Pancreas (tissue), 10 donors: ENCODE measurements around the gene RS1. TPM values are rescaled to one million over a fixed set of nuclear protein-coding genes. Genes with fewer than 3 reads are reported as not detected.

ENCODE experiments used
- ATAC-seq, 4 donors: fragments of 200-7000 bp; cut with Tn5 transposase; one replicate each; pipeline versions ENCODE4 v1.8.0 to v1.9.1; 2020; ENCODE audit warnings: mild to moderate bottlenecking in 4 of 4, moderate library complexity in 4 of 4
- DNase-seq, 6 donors: peaks; one replicate each; pipeline ENCODE4 v3.0.0-alpha.2; 2020
- FAIRE-seq: peaks from 2 replicates; lab custom pipeline; 2012; peaks lifted over from hg19 to GRCh38; lab: Jason Lieb, UNC
- H3K27ac ChIP-seq, 4 donors: fragments of 200-600 bp; sonication (generic); 1 replicate in 3 of 4; 2 replicates in 1 of 4; pipeline versions ENCODE4 v1.5.0 to v1.8.0; 2020
- H3K27me3 ChIP-seq, 4 donors: fragments of 200-600 bp; one replicate each; pipeline ENCODE4 v1.8.0; 2021
- H3K36me3 ChIP-seq, 3 donors: fragments of 200-600 bp; sonication (generic) in 1 of 3; one replicate each; pipeline versions ENCODE4 v1.5.0 to v1.8.0; 2020 to 2021
- H3K4me1 ChIP-seq, 3 donors: fragments of 200-600 bp; one replicate each; pipeline ENCODE4 v1.8.0; 2021
- H3K4me3 ChIP-seq, 4 donors: fragments of 200-600 bp; sonication (generic) in 2 of 4; one replicate each; pipeline versions ENCODE4 v1.5.0 to v1.8.0; 2020 to 2021
- H3K9me3 ChIP-seq, 4 donors: fragments of 200-600 bp; one replicate each; pipeline ENCODE4 v1.8.0; 2021
- WGBS, 2 donors: extraction: QIAGEN DNeasy Blood & Tissue Kit; methylation state at CpG; one replicate each; pipeline ENCODE4 v1.1.7; 2013; 5-methylcytosine and 5-hydroxymethylcytosine counted together
- intact Hi-C, 3 donors: fragments of 100-400 bp; cut with DNase I; formaldehyde crosslinking; loops; one replicate each; pipeline versions ENCODE4 v1.11.1 to v1.14.2; 2022
- polyA plus RNA-seq, 2 donors: library from polyadenylated mRNA; stranded (reverse); fragments of 200-250 nt; gene quantifications; one replicate each; pipeline ENCODE4 v1.2.3, GENCODE V29; 2013
- total RNA-seq, 6 donors: library from RNA; stranded (reverse); fragmentation: NEBNext Ultra II Directional in 4 of 6; extraction: Animal tissue kit (Norgen Biotek cat#: 25700) in 4 of 6; gene quantifications; one replicate each; pipeline versions ENCODE4 v1.2.1 to v1.2.4, GENCODE V29; 2021 to 2023
- TF ChIP-seq, protein P1 (sequence below), 4 donors: fragments of 200-600 bp; sonication (generic) in 3 of 4; IDR thresholded peaks; one replicate each; pipeline versions ENCODE4 v1.5.0 to v1.8.0; 2021; ENCODE audit warnings: antibody characterized with exemption in 4 of 4
- donor health status: healthy with polysubstance abuse.
- donor health status: DM: no; HTN: no; CAD: no; lungs with moderate emphysema.
- donor health status: DM: no; HTN: no; CAD: no.
- donor health status: control.
- donor health status: control.
- donor health status: Bipolar disorder and iron deficiency.
- donor health status: DM: yes; HTN: yes; CAD: no.
- donor health status: DM: no; HTN: no; CAD: no.
- donor health status: DM: no; HTN: no; CAD: no.
- donor health status: DM: yes; HTN: yes; CAD: no.

The RS1 gene
- not detected for total RNA-seq
- not detected for polyA plus RNA-seq

DNA sequence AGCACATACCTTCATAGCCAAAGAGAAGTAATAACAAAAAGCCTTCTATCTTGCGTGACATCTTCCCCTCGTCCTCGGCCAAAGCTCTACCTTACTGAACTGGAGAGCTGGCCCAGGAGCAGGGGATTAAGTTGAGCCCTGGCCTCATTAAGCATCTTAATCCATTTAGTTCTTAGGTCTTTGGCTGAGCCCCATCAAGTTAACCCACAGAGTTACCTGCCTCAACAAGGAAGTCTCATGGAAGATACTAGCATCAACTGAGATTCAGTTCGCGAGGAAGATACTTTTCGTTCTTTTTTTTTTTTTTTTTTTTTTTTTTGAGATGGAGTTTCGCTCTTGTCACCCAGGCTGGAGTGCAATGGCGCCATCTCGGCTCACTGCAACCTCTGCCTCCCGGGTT, at the start of gene RS1:
Gene RS1, minus strand, starts transcription at position 101 of the 400 bp plus-strand sequence. Its CDS starts 40 bp downstream, at position 61.
- 88 to 93% methylated on average over 10 of the region's 10 CpGs for WGBS, 2 donors
- intact Hi-C loops: no loop called here
- peak; percentile 63 for FAIRE-seq

GRCh38 chrX:18719852-18720251, 47.9 kb upstream of the RS1 start:
- 65 to 87% methylated on average over 4 of the region's 4 CpGs for WGBS, 2 donors
- Histone ChIP-seq H3K4me1 (no peaks in the 10 kb centered on the region), H3K27me3 (no peaks in the 10 kb centered on the region), H3K9me3 (no peaks in the 10 kb centered on the region), H3K4me3 (no peak overlapping the region), H3K27ac (no peak overlapping the region), H3K36me3 (no peaks in the 10 kb centered on the region)
- FAIRE-seq: no peak
- TF ChIP-seq, protein P1, sequence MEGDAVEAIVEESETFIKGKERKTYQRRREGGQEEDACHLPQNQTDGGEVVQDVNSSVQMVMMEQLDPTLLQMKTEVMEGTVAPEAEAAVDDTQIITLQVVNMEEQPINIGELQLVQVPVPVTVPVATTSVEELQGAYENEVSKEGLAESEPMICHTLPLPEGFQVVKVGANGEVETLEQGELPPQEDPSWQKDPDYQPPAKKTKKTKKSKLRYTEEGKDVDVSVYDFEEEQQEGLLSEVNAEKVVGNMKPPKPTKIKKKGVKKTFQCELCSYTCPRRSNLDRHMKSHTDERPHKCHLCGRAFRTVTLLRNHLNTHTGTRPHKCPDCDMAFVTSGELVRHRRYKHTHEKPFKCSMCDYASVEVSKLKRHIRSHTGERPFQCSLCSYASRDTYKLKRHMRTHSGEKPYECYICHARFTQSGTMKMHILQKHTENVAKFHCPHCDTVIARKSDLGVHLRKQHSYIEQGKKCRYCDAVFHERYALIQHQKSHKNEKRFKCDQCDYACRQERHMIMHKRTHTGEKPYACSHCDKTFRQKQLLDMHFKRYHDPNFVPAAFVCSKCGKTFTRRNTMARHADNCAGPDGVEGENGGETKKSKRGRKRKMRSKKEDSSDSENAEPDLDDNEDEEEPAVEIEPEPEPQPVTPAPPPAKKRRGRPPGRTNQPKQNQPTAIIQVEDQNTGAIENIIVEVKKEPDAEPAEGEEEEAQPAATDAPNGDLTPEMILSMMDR (IDR thresholded peaks at IDR 0.05): no peak
- intact Hi-C loops: no loop called here
- no peak for DNase-seq
- ATAC-seq: no peak

More for the DNA sequence above, at the start of gene RS1:
- H3K27ac ChIP-seq: no peak within 1 kb of the TSS
- no peaks in the 10 kb centered on the region for H3K4me1 ChIP-seq
- H3K4me3 ChIP-seq: no peak within 1 kb of the TSS
- ATAC-seq: no peak
- TF ChIP-seq, protein P1 (IDR thresholded peaks at IDR 0.05): no peak
- H3K36me3 ChIP-seq: no peaks in the 10 kb centered on the region
- H3K9me3 ChIP-seq: no peaks in the 10 kb centered on the region
- no peak for DNase-seq
- H3K27me3 ChIP-seq: no peaks in the 10 kb centered on the region

- no peaks in the 10 kb centered on the region for H3K36me3 ChIP-seq
- no peak overlapping the region for H3K4me3 ChIP-seq
- H3K27me3 ChIP-seq: no peaks in the 10 kb centered on the region
- no peak for ATAC-seq
- intact Hi-C loops: no loop called here
- H3K27ac ChIP-seq: no peak overlapping the region
- H3K4me1 ChIP-seq: no peaks in the 10 kb centered on the region
- TF ChIP-seq, protein P1 (IDR thresholded peaks at IDR 0.05): no peak
- 90 to 93% methylated on average over 9 of the region's 9 CpGs for WGBS, 2 donors
- FAIRE-seq: no peak
- DNase-seq: no peak
- H3K9me3 ChIP-seq: no peaks in the 10 kb centered on the region
Observed at GRCh38 chrX:18714910-18715309, 43.0 kb upstream of the RS1 start.

DNA sequence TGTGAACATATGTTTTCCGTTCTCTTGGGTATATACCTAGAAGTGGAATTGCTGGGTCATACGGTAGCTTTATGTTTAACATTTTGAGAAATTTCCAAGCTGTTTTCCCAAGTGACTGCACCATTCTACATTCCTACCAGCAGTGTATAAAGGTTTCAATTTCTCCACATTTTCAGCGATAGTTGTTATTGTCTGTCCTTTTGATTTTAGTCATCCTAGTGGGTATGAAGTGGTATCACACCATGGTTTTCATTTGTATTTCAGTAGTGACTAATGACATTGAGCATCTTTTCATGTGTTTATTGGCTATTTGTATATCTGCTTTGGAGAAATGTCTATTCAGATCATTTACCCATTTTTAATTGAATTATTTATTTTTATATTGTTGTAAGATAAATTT, 37.9 kb upstream of the RS1 start:
- FAIRE-seq: peak; percentile 57
- no peaks in the 10 kb centered on the region for H3K9me3 ChIP-seq
- no peaks in the 10 kb centered on the region for H3K4me1 ChIP-seq
- no peak for DNase-seq
- H3K27ac ChIP-seq: no peak overlapping the region
- ATAC-seq: no peak
- no peaks in the 10 kb centered on the region for H3K36me3 ChIP-seq
- intact Hi-C loops: no loop called here
- 88 to 99% methylated on average over 3 of the region's 3 CpGs for WGBS, 2 donors
- TF ChIP-seq, protein P1 (IDR thresholded peaks at IDR 0.05): no peak
- no peak overlapping the region for H3K4me3 ChIP-seq
- H3K27me3 ChIP-seq: no peaks in the 10 kb centered on the region

- intact Hi-C loops: no loop called here
- FAIRE-seq (no peak), DNase-seq (no peak), ATAC-seq (no peak)
- H3K9me3 ChIP-seq: no peaks in the 10 kb centered on the region
- H3K4me3 ChIP-seq: no peak within 1 kb of the TSS
- TF ChIP-seq, protein P1 (IDR thresholded peaks at IDR 0.05): no peak
- H3K4me1 ChIP-seq: no peaks in the 10 kb centered on the region
- no peaks in the 10 kb centered on the region for H3K27me3 ChIP-seq
- no peak within 1 kb of the TSS for H3K27ac ChIP-seq
- H3K36me3 ChIP-seq: no peaks in the 10 kb centered on the region
- 70 to 75% methylated on average over 8 of the region's 8 CpGs for WGBS, 2 donors
Observed at GRCh38 chrX:18707426-18708049, 35.6 kb upstream of the RS1 start, which contains the start of gene PPEF1. TSS of gene PPEF1 (plus strand) at chrX:18707645. CDS start at chrX:18707781, 136 bp downstream.
